Activated CD4-positive, alpha-beta T cell treated with anti-CD3 and anti-CD28 coated beads for 4 hours (primary cell): ENCODE results near the gene RBM33.
"Not testable (repeated sequence)": the region's sequence is repeated elsewhere in the genome, so short reads cannot be mapped to it uniquely, and the experiment has no call there.

Experiments used
- DNase-seq, 2 donors: peaks; one replicate each; pipeline ENCODE4 v3.0.0-alpha.2; 2020

Gene RBM33

GRCh38 chr7:155811895-155812761 lies 167.7 kb downstream of the RBM33 start, which contains the start of gene SHH:
SHH (minus strand) TSS chr7:155812463; CDS start chr7:155812122, 341 bp downstream.
- DNase-seq = no peak

- DNase-seq = no peak
These were observed 168.7 kb downstream of the RBM33 start for GRCh38 chr7:155813125-155813524.

- DNase-seq = no peak
These were observed 169.3 kb downstream of the RBM33 start for GRCh38 chr7:155813546-155814315.

GRCh38 chr7:155814316-155815276 lies 170.1 kb downstream of the RBM33 start:
- DNase-seq = no peak

GRCh38 chr7:155815332-155816191 lies 171.1 kb downstream of the RBM33 start:
- DNase-seq = peak; percentile 31 to 51

GRCh38 chr7:155816192-155816508 lies 171.7 kb downstream of the RBM33 start:
- DNase-seq = no peak

GRCh38 chr7:155816996-155817395 lies 172.5 kb downstream of the RBM33 start:
- no peak for DNase-seq

GRCh38 chr7:155817515-155817914 lies 173.1 kb downstream of the RBM33 start:
- DNase-seq = not testable (repeated sequence)

- DNase-seq = no peak
These were observed 173.8 kb downstream of the RBM33 start for GRCh38 chr7:155818154-155818819.

GRCh38 chr7:155818820-155819168 lies 174.3 kb downstream of the RBM33 start:
- DNase-seq = no peak

- no peak for DNase-seq
These were observed 174.7 kb downstream of the RBM33 start for GRCh38 chr7:155819186-155819585.

- no peak for DNase-seq
These were observed 175.8 kb downstream of the RBM33 start for GRCh38 chr7:155820246-155820645.

GRCh38 chr7:155820788-155821187 lies 176.3 kb downstream of the RBM33 start:
- no peak for DNase-seq

- DNase-seq = no peak
These were observed 177.4 kb downstream of the RBM33 start for GRCh38 chr7:155821851-155822250.

GRCh38 chr7:155824227-155824886 lies 179.9 kb downstream of the RBM33 start:
- no peak for DNase-seq

- DNase-seq = no peak
These were observed 180.9 kb downstream of the RBM33 start for GRCh38 chr7:155825336-155825735.

- DNase-seq = no peak
These were observed 185.5 kb downstream of the RBM33 start for GRCh38 chr7:155829796-155830470.
